PC-9 (cell line): Measurements from ENCODE around the gene OR52K1.

Experiments
- CTCF ChIP-seq: fragments of 200-600 bp; sonication (generic); conservative IDR thresholded peaks from 2 replicates; pipeline ENCODE4 v1.6.1; 2017; ENCODE audit warnings: mixed run types, antibody characterized with exemption, mild to moderate bottlenecking, moderate library complexity
- EZH2 ChIP-seq: fragments of 200-600 bp; sonication (generic); IDR thresholded peaks from 2 replicates; pipeline ENCODE4 v1.8.0; 2017; ENCODE audit warnings: antibody characterized with exemption, low read depth

DNA sequence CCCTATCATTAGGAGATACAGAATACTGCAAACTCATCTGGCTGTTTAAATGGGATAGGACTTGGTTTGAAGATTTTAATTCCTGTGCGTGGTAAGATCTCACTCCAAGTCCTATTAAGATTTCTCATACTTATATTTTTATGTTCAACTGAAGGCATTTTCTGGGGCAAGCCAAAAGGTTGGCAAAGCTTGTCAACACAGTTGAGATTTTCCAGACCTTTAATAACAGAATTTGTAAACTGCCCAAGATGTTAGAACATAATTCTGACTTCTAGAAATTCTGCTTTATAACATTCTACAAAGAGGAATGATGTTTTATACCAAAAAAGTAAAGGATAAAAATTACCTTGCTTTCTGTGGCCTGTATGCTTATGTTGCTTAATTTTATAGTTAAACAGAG lies 31.8 kb downstream of the OR52K1 start:
- TF ChIP-seq EZH2 = no peak
- no peak for TF ChIP-seq CTCF
